ENCODE measurements around the gene AQR. TPM values are rescaled to one million over a fixed set of nuclear protein-coding genes. Genes with fewer than 3 reads are reported as not detected.

Gene AQR
- polyA plus RNA-seq, 2 donors = 13.2 to 14.5 TPM

DNA sequence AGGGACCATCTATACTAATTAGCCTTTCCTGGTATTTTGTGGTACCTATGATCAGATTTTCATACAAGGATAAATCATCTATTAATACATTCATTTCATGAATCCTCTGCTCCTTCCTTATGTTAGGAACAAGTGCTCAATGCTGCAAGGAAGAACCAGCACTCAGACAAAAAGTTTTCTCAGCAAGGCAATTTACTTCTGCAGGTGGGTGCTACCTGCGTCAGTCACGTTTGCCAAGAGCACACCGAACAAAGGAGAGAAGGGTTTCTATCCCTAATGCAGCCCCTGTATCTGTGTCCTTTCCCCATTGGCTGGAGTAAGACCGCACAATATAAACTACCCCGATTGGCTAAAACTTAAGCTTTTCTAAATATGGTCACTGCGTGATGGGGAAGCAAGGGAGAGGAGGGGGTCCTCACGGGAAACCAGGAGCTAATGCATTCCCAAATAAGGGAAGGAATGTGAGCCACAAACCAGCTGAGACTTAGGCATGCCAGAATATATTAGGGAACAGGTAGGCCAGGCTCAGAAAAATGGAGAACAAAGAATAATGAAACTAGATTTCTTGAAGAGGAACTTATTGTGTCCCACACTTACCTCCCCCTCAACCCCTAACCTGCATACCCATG is 76.5 kb downstream of the AQR start:
- Histone ChIP-seq H3K4me3 (ENCODE audit: low read depth in 1 of 2, low read length in 2 of 2) (no peak overlapping the region), H3K4me1 (ENCODE audit: control insufficient read depth in 2 of 2, insufficient read depth in 2 of 2, low read length in 1 of 2) (no peaks in the 10 kb centered on the region), H3K36me3 (ENCODE audit: control insufficient read depth in 2 of 2, insufficient read depth in 2 of 2, low read length in 1 of 2) (peaks cover 7 to 8% of the 10 kb centered on the region in 2 donors), H3K27me3 (ENCODE audit: control insufficient read depth in 1 of 2, insufficient read depth in 2 of 2, low read length in 2 of 2) (no peaks in the 10 kb centered on the region), H3K27ac (ENCODE audit: low read depth in 2 of 2, low read length in 1 of 2) (no peak overlapping the region), H3K9me3 (ENCODE audit: control insufficient read depth in 2 of 2, insufficient read depth in 1 of 2, low read depth in 1 of 2, low read length in 1 of 2) (peaks cover 5 to 7% of the 10 kb centered on the region in 2 donors)
- 85 to 92% methylated on average over 7 of the region's 7 CpGs for WGBS, 2 donors

DNA sequence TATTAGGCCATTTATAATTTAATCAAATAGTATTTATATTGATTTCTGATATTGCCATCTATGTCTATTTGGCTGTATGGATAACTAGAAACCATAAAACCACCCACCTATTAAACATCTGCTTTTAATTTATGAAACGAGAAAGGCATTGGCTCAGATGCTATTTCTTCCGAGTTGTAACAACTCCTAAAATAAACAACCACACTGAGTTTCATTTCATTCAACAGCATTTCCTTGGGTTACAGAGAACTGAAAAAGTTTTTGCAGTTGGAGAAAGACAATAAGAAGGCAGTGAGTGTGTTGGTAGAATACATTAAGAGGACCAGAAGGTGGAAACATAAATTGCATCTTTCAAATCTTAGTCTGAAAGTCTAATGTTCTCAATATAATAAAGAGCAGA is 79.1 kb downstream of the AQR start:
- Histone ChIP-seq H3K4me1 (ENCODE audit: control insufficient read depth in 2 of 2, insufficient read depth in 2 of 2, low read length in 1 of 2) (no peaks in the 10 kb centered on the region), H3K4me3 (ENCODE audit: low read depth in 1 of 2, low read length in 2 of 2) (no peak overlapping the region), H3K36me3 (ENCODE audit: control insufficient read depth in 2 of 2, insufficient read depth in 2 of 2, low read length in 1 of 2) (peaks cover 7 to 10% of the 10 kb centered on the region in 2 donors), H3K9me3 (ENCODE audit: control insufficient read depth in 2 of 2, insufficient read depth in 1 of 2, low read depth in 1 of 2, low read length in 1 of 2) (peaks cover 5 to 7% of the 10 kb centered on the region in 2 donors), H3K27ac (ENCODE audit: low read depth in 2 of 2, low read length in 1 of 2) (no peak overlapping the region), H3K27me3 (ENCODE audit: control insufficient read depth in 1 of 2, insufficient read depth in 2 of 2, low read length in 2 of 2) (no peaks in the 10 kb centered on the region)
- WGBS, 2 donors = 63 to 78% methylated on average over 2 of the region's 2 CpGs

DNA sequence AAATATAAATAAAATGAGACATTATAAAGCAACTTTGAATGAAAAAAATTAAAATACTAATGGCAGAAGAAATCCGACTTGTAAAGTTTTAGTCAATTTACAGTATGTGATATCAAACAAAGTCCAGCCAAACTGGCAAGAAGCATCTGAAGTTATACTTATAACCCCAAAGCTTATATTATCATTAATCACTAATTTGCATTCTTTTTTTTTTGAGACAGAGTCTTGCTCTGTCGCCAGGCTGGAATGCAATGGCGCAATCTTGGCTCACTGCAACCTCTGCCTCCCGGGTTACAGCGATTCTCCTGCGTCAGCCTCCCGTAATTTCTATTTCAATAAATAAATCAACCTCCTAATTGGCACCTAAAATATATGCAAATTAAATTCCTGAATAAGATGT is 80.1 kb downstream of the AQR start:
- Histone ChIP-seq H3K4me1 (ENCODE audit: control insufficient read depth in 2 of 2, insufficient read depth in 2 of 2, low read length in 1 of 2) (no peaks in the 10 kb centered on the region), H3K4me3 (ENCODE audit: low read depth in 1 of 2, low read length in 2 of 2) (no peak overlapping the region), H3K9me3 (ENCODE audit: control insufficient read depth in 2 of 2, insufficient read depth in 1 of 2, low read depth in 1 of 2, low read length in 1 of 2) (peaks cover 5 to 7% of the 10 kb centered on the region in 2 donors), H3K27ac (ENCODE audit: low read depth in 2 of 2, low read length in 1 of 2) (no peak overlapping the region), H3K36me3 (ENCODE audit: control insufficient read depth in 2 of 2, insufficient read depth in 2 of 2, low read length in 1 of 2) (peaks cover 7 to 10% of the 10 kb centered on the region in 2 donors), H3K27me3 (ENCODE audit: control insufficient read depth in 1 of 2, insufficient read depth in 2 of 2, low read length in 2 of 2) (no peaks in the 10 kb centered on the region)
- WGBS, 2 donors = 73 to 76% methylated on average over 7 of the region's 7 CpGs

DNA sequence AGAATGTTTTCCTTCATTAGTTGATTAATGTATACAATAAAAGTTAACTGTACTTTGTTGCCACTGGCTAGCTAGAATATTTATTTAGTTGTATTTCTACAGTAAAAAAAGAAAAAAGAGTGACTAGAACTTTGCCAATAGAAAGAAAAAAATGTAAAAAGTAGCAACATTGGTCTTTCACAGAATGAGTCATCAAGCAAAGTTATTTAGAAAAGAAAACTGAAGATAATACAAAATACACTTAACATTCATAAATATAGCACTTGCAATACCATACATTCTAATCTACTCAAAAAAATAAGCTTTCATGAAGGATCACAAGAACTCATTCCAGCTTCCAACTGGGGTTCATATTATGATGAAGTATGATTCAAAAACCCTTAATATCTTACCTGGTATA is 83.4 kb downstream of the AQR start:
- Histone ChIP-seq H3K4me1 (ENCODE audit: control insufficient read depth in 2 of 2, insufficient read depth in 2 of 2, low read length in 1 of 2) (no peaks in the 10 kb centered on the region), H3K27me3 (ENCODE audit: control insufficient read depth in 1 of 2, insufficient read depth in 2 of 2, low read length in 2 of 2) (no peaks in the 10 kb centered on the region), H3K27ac (ENCODE audit: low read depth in 2 of 2, low read length in 1 of 2) (no peak overlapping the region), H3K4me3 (ENCODE audit: low read depth in 1 of 2, low read length in 2 of 2) (no peak overlapping the region), H3K9me3 (ENCODE audit: control insufficient read depth in 2 of 2, insufficient read depth in 1 of 2, low read depth in 1 of 2, low read length in 1 of 2) (no peaks in the 10 kb centered on the region), H3K36me3 (ENCODE audit: control insufficient read depth in 2 of 2, insufficient read depth in 2 of 2, low read length in 1 of 2) (peaks cover 2 to 3% of the 10 kb centered on the region in 2 donors)

DNA sequence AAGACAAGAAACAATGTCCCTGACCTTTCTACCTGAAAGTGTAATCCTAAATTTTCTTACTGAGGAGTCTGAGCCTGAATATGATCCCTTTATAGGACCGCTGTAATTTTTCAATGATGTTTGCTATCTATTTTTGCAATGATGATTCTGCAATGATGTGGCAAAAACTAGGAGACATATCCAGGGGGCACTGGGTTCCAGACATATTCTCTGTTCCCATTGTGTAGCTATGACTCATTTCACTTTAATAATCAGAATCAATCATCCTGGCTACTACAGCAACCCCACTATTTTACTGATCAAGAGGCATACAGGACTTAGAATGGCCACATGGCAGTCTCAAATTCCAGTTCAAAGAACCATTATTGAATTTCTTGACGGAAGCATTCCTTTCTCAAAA is 85.9 kb downstream of the AQR start:
- H3K4me1 ChIP-seq (ENCODE audit: control insufficient read depth in 2 of 2, insufficient read depth in 2 of 2, low read length in 1 of 2) = no peaks in the 10 kb centered on the region
- no peak overlapping the region for H3K27ac ChIP-seq (ENCODE audit: low read depth in 2 of 2, low read length in 1 of 2)
- H3K36me3 ChIP-seq (ENCODE audit: control insufficient read depth in 2 of 2, insufficient read depth in 2 of 2, low read length in 1 of 2) = peaks cover 2 to 3% of the 10 kb centered on the region in 2 donors
- H3K4me3 ChIP-seq (ENCODE audit: low read depth in 1 of 2, low read length in 2 of 2) = no peak overlapping the region
- 95 to 99% methylated on average over 2 of the region's 2 CpGs for WGBS, 2 donors
- no peaks in the 10 kb centered on the region for H3K27me3 ChIP-seq (ENCODE audit: control insufficient read depth in 1 of 2, insufficient read depth in 2 of 2, low read length in 2 of 2)
- no peaks in the 10 kb centered on the region for H3K9me3 ChIP-seq (ENCODE audit: control insufficient read depth in 2 of 2, insufficient read depth in 1 of 2, low read depth in 1 of 2, low read length in 1 of 2)

DNA sequence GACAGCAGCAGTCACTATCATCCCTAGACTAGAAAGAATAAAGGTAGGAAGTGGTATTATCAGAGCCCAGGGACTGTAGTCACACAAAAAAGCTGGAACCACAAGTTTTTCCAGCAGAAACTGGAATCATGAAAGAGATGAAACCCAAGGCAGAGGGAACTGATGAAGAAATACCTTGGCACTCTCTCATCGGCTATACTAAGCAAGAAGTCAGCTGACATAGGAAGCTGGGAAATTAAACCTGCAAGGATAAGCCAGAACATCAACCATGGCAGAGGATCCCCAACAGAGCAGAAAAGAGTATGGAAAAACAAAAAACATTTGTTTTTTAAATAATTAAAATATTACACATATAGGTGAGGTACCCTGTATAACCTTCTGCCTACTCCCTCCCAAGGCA is 86.5 kb downstream of the AQR start:
- Histone ChIP-seq H3K27me3 (ENCODE audit: control insufficient read depth in 1 of 2, insufficient read depth in 2 of 2, low read length in 2 of 2) (no peaks in the 10 kb centered on the region), H3K27ac (ENCODE audit: low read depth in 2 of 2, low read length in 1 of 2) (no peak overlapping the region), H3K4me3 (ENCODE audit: low read depth in 1 of 2, low read length in 2 of 2) (no peak overlapping the region), H3K9me3 (ENCODE audit: control insufficient read depth in 2 of 2, insufficient read depth in 1 of 2, low read depth in 1 of 2, low read length in 1 of 2) (no peaks in the 10 kb centered on the region), H3K36me3 (ENCODE audit: control insufficient read depth in 2 of 2, insufficient read depth in 2 of 2, low read length in 1 of 2) (peaks cover 2 to 3% of the 10 kb centered on the region in 2 donors), H3K4me1 (ENCODE audit: control insufficient read depth in 2 of 2, insufficient read depth in 2 of 2, low read length in 1 of 2) (no peaks in the 10 kb centered on the region)
- 93 to 100% methylated on average over 1 of the region's 1 CpG for WGBS, 2 donors

DNA sequence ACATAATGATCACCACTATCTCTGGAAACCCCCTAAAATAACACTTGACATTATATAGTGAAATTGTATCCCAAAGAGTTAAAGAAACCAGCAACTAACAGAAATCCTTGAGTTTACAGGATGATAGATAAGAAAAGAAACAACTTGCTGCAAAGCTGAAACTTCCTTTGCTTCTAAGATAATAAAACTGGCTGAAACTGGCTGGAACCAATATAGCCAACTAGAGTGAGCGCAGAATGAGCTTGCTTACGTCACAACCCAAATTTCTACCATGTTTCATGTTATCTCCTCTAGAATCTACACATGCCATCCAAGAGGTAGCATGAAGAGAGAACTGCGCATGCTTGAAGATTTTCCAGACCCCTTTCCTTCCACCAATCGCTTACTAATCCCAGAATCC is 90.4 kb downstream of the AQR start:
- Histone ChIP-seq H3K9me3 (ENCODE audit: control insufficient read depth in 2 of 2, insufficient read depth in 1 of 2, low read depth in 1 of 2, low read length in 1 of 2) (no peaks in the 10 kb centered on the region), H3K27ac (ENCODE audit: low read depth in 2 of 2, low read length in 1 of 2) (no peak overlapping the region), H3K4me3 (ENCODE audit: low read depth in 1 of 2, low read length in 2 of 2) (no peak overlapping the region), H3K4me1 (ENCODE audit: control insufficient read depth in 2 of 2, insufficient read depth in 2 of 2, low read length in 1 of 2) (no peaks in the 10 kb centered on the region), H3K27me3 (ENCODE audit: control insufficient read depth in 1 of 2, insufficient read depth in 2 of 2, low read length in 2 of 2) (no peaks in the 10 kb centered on the region), H3K36me3 (ENCODE audit: control insufficient read depth in 2 of 2, insufficient read depth in 2 of 2, low read length in 1 of 2) (peaks cover 0 to 3% of the 10 kb centered on the region in 2 donors)
- 72 to 74% methylated on average over 4 of the region's 4 CpGs for WGBS, 2 donors

DNA sequence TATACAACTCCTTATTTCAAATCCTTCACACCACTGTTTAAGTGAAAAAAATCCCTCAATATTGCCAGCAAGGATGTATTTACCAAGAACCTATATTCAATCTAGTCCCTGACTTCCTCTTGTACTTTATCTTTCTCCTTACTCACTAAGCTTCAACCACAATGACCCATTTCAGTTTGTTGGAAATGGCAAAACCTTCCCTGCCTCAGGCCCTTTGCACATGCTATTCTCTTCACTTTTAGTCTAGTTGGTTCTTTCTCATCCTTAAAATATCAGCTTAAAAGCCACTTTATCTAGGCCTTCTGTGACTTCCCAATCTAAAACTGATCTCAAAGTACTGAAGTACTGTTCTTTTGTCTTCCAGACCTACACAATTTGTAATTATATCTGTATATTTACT is 92.9 kb downstream of the AQR start:
- Histone ChIP-seq H3K36me3 (ENCODE audit: control insufficient read depth in 2 of 2, insufficient read depth in 2 of 2, low read length in 1 of 2) (no peaks in the 10 kb centered on the region), H3K4me3 (ENCODE audit: low read depth in 1 of 2, low read length in 2 of 2) (no peak overlapping the region), H3K27ac (ENCODE audit: low read depth in 2 of 2, low read length in 1 of 2) (no peak overlapping the region)

DNA sequence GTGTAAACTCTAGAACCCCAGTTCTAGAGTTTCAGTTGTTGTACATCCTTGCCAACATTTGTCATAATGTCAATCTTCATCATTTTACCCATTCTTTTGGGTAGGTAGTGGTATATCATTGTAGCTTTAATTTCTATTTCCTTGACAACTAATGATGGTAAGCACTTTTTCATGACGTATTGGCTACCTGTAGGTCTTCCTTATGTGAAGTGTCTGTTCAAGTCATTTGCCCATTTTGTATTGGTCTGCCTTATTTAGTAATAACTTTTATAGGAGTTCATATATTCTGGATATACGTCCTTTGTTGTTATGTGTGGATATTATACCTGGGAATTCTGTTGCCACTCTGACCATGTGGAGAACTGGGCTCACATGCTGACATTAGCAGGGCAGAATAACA is 100.4 kb downstream of the AQR start:
- H3K9me3 ChIP-seq (ENCODE audit: control insufficient read depth in 2 of 2, insufficient read depth in 1 of 2, low read depth in 1 of 2, low read length in 1 of 2) = no peaks in the 10 kb centered on the region
- WGBS, 2 donors = 94 to 98% methylated on average over 2 of the region's 2 CpGs
- no peaks in the 10 kb centered on the region for H3K4me1 ChIP-seq (ENCODE audit: control insufficient read depth in 2 of 2, insufficient read depth in 2 of 2, low read length in 1 of 2)
- no peaks in the 10 kb centered on the region for H3K27me3 ChIP-seq (ENCODE audit: control insufficient read depth in 1 of 2, insufficient read depth in 2 of 2, low read length in 2 of 2)
- H3K27ac ChIP-seq (ENCODE audit: low read depth in 2 of 2, low read length in 1 of 2) = no peak overlapping the region
- H3K4me3 ChIP-seq (ENCODE audit: low read depth in 1 of 2, low read length in 2 of 2) = no peak overlapping the region
- H3K36me3 ChIP-seq (ENCODE audit: control insufficient read depth in 2 of 2, insufficient read depth in 2 of 2, low read length in 1 of 2) = no peaks in the 10 kb centered on the region

More for the DNA sequence above, 92.9 kb downstream of the AQR start:
- no peaks in the 10 kb centered on the region for H3K27me3 ChIP-seq (ENCODE audit: control insufficient read depth in 1 of 2, insufficient read depth in 2 of 2, low read length in 2 of 2)
- H3K9me3 ChIP-seq (ENCODE audit: control insufficient read depth in 2 of 2, insufficient read depth in 1 of 2, low read depth in 1 of 2, low read length in 1 of 2) = no peaks in the 10 kb centered on the region
- no peaks in the 10 kb centered on the region for H3K4me1 ChIP-seq (ENCODE audit: control insufficient read depth in 2 of 2, insufficient read depth in 2 of 2, low read length in 1 of 2)

DNA sequence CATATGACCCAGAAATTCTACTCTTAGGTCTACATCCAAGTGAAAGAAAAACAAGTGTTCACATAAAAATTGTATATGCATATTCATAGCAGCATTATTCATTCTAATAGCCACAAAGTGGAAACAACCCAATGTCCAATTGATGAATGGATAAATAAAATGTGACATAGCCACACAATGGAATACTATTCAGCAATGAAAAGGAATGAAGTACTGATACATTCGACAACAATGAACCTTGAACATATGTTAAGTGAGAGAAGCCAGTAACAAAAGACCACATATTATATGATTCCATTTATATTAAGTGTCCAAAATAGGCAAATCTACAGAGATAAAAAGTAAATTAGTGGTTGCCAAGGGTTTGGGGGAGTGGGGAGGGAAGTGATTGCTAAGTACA is 104.0 kb downstream of the AQR start:
- H3K27ac ChIP-seq (ENCODE audit: low read depth in 2 of 2, low read length in 1 of 2) = no peak overlapping the region
- H3K27me3 ChIP-seq (ENCODE audit: control insufficient read depth in 1 of 2, insufficient read depth in 2 of 2, low read length in 2 of 2) = no peaks in the 10 kb centered on the region
- WGBS, 2 donors = 96 to 98% methylated on average over 1 of the region's 1 CpG
- H3K4me3 ChIP-seq (ENCODE audit: low read depth in 1 of 2, low read length in 2 of 2) = no peak overlapping the region
- H3K4me1 ChIP-seq (ENCODE audit: control insufficient read depth in 2 of 2, insufficient read depth in 2 of 2, low read length in 1 of 2) = no peaks in the 10 kb centered on the region
- peaks cover 0 to 4% of the 10 kb centered on the region in 2 donors for H3K36me3 ChIP-seq (ENCODE audit: control insufficient read depth in 2 of 2, insufficient read depth in 2 of 2, low read length in 1 of 2)
- H3K9me3 ChIP-seq (ENCODE audit: control insufficient read depth in 2 of 2, insufficient read depth in 1 of 2, low read depth in 1 of 2, low read length in 1 of 2) = no peaks in the 10 kb centered on the region
